K562 (cell line): Measurements from ENCODE around the gene C19orf67. TPM values are rescaled to one million over a fixed set of nuclear protein-coding genes. Genes with fewer than 3 reads are reported as not detected.

Experiments
- ATAC-seq: fragments of 200-7000 bp; cut with Tn5 transposase; 3 replicates; pipeline ENCODE4 v1.9.1; 2020; ENCODE audit warnings: moderate library complexity
- BruUV-seq: library from RNA; stranded (reverse); fragments of 400-500 nt; replicated peaks from 2 replicates; lab custom pipeline; 2021; lab: Mats Ljungman, UMichigan
- CTCF ChIA-PET: fragments of 300-600 bp; formaldehyde crosslinking; extraction: SDS; loops from one replicate; lab custom pipeline; 2021; ENCODE audit warnings: low intra/inter-chr PET ratio; lab: Yijun Ruan, JAX
- POLR2A ChIA-PET: fragments of 300-600, 350-650 bp; sonication (Branson Sonifier 250); formaldehyde crosslinking; extraction: SDS; loops from one replicate; lab custom pipeline; 2021; ENCODE audit warnings: antibody characterized with exemption, inconsistent platforms; lab: Yijun Ruan, JAX
- DNase-seq, 4 experiments: peaks; one replicate each; pipeline versions ENCODE4 v3.0.0 to v3.0.0-alpha.2; 2011 to 2018; ENCODE audit warnings: low spot score in 3 of 4, mixed read lengths in 3 of 4; ENCODE audit errors: extremely low read depth in 1 of 4
- FAIRE-seq: peaks from 2 replicates; lab custom pipeline; 2011; peaks lifted over from hg19 to GRCh38; lab: Jason Lieb, UNC
- H2AFZ ChIP-seq: 2 replicates; pipeline ENCODE4 v1.6.0; 2011; ENCODE audit warnings: low read depth, low read length, control low read depth, inconsistent platforms
- H3K27ac ChIP-seq: fragments of 200-600 bp; 3 replicates; pipeline ENCODE4 v1.8.0; 2011; ENCODE audit warnings: low read depth, mild to moderate bottlenecking, control low read depth, inconsistent platforms, low read length, moderate library complexity, mixed read lengths; ENCODE audit errors: extremely low read depth
- H3K27me3 ChIP-seq, 2 experiments: fragments of 300-600 bp in 1 of 2; 2 replicates in 1 of 2; 3 replicates in 1 of 2; pipeline versions ENCODE4 v1.6.0 to v1.8.0; 2011; ENCODE audit warnings: inconsistent platforms in 2 of 2, low read length in 2 of 2, mild to moderate bottlenecking in 1 of 2, mixed read lengths in 1 of 2, moderate library complexity in 1 of 2; ENCODE audit not compliant: control insufficient read depth in 2 of 2, insufficient read depth in 2 of 2
- H3K36me3 ChIP-seq: fragments of 300-600 bp; 3 replicates; pipeline ENCODE4 v1.8.0; 2011; ENCODE audit warnings: mild to moderate bottlenecking, low read length, inconsistent platforms; ENCODE audit not compliant: control insufficient read depth, insufficient read depth
- H3K4me1 ChIP-seq, 2 experiments: fragments of 200-600 bp in 1 of 2; replicated peaks in 1 of 2; 2 replicates in 1 of 2; 3 replicates in 1 of 2; pipeline versions ENCODE4 v1.5.1 to v1.8.0; 2011; ENCODE audit warnings: inconsistent platforms in 2 of 2, low read length in 2 of 2, mild to moderate bottlenecking in 1 of 2, mixed read lengths in 1 of 2, moderate library complexity in 1 of 2; ENCODE audit not compliant: control insufficient read depth in 2 of 2, insufficient read depth in 2 of 2
- H3K4me2 ChIP-seq: 2 replicates; pipeline ENCODE4 v1.6.1; 2011; ENCODE audit warnings: low read length, control low read depth, inconsistent platforms, mixed read lengths; ENCODE audit not compliant: insufficient read depth
- H3K4me3 ChIP-seq: fragments of 200-600 bp; sonication (generic), shearing (Covaris generic); 2 replicates; pipeline ENCODE4 v1.5.1; 2016; ENCODE audit warnings: control low read depth, inconsistent platforms
- H3K79me2 ChIP-seq: fragments of 200-600 bp; 3 replicates; pipeline ENCODE4 v1.8.0; 2011; ENCODE audit warnings: low read length, inconsistent platforms; ENCODE audit not compliant: control insufficient read depth, insufficient read depth
- H3K9ac ChIP-seq, 2 experiments: 2 replicates each; pipeline versions ENCODE4 v1.6.0 to v1.6.1; 2011; ENCODE audit warnings: low read depth in 2 of 2, low read length in 2 of 2, control low read depth in 1 of 2, inconsistent platforms in 1 of 2, mild to moderate bottlenecking in 1 of 2, mixed read lengths in 1 of 2; ENCODE audit not compliant: insufficient read depth in 1 of 2
- H3K9me1 ChIP-seq: one replicate; pipeline ENCODE4 v1.6.0; 2011; ENCODE audit warnings: inconsistent platforms, mild to moderate bottlenecking, low read length, moderate library complexity; ENCODE audit not compliant: control insufficient read depth, insufficient read depth
- H3K9me3 ChIP-seq: replicated peaks from 2 replicates; pipeline ENCODE4 v1.5.1; 2011; ENCODE audit warnings: low read depth, low read length, inconsistent platforms; ENCODE audit not compliant: control insufficient read depth, insufficient read depth
- H4K20me1 ChIP-seq: replicated peaks from 2 replicates; pipeline ENCODE4 v1.6.1; 2011; ENCODE audit warnings: low read length, inconsistent platforms, mixed read lengths; ENCODE audit not compliant: control insufficient read depth, insufficient read depth
- ADNP ChIP-seq: fragments of 200-800 bp; sonication (Bioruptor generic); IDR thresholded peaks from 2 replicates; pipeline ENCODE4 v1.6.1; 2016; ENCODE audit warnings: missing genetic modification characterization, missing compliant biosample characterization
- BCOR ChIP-seq: fragments of 450-650 bp; IDR thresholded peaks from 2 replicates; pipeline ENCODE4 v1.6.1; 2016
- CBX3 ChIP-seq, 2 experiments: IDR thresholded peaks; 1 replicate in 1 of 2; 2 replicates in 1 of 2; pipeline ENCODE4 v1.6.1; 2012; ENCODE audit warnings: inconsistent platforms in 2 of 2, low read length in 2 of 2, borderline replicate concordance in 1 of 2, control low read depth in 1 of 2
- CBX5 ChIP-seq: IDR thresholded peaks from 2 replicates; pipeline ENCODE4 v1.6.1; 2014; ENCODE audit warnings: low read depth, borderline replicate concordance
- CREB3L1 ChIP-seq: fragments of 450-650 bp; IDR thresholded peaks from 2 replicates; pipeline ENCODE4 v1.6.1; 2014; ENCODE audit warnings: low read depth, mild to moderate bottlenecking, moderate library complexity, borderline replicate concordance
- KDM1A ChIP-seq, 2 experiments: fragments of 450-650 bp; IDR thresholded peaks; 2 replicates each; pipeline ENCODE4 v1.6.1; 2016; ENCODE audit warnings: mild to moderate bottlenecking in 2 of 2
- MTF1 ChIP-seq: fragments of 250-450 bp; sonication (Bioruptor Pico); IDR thresholded peaks from 2 replicates; pipeline ENCODE4 v1.9.0; 2021; ENCODE audit warnings: moderate library complexity, mild to moderate bottlenecking, inconsistent platforms, borderline replicate concordance
- NCOA4 ChIP-seq: fragments of 450-650 bp; IDR thresholded peaks from 2 replicates; pipeline ENCODE4 v1.6.1; 2018; ENCODE audit warnings: mild to moderate bottlenecking; ENCODE audit not compliant: partially characterized antibody
- RBM25 ChIP-seq: fragments of 200-400 bp; formaldehyde crosslinking; IDR thresholded peaks from 2 replicates; pipeline ENCODE4 v1.6.1; 2018; ENCODE audit warnings: low read length, low read depth, moderate library complexity; ENCODE audit not compliant: severe bottlenecking
- RCOR1 ChIP-seq, 2 experiments: IDR thresholded peaks; 2 replicates each; pipeline ENCODE4 v1.6.1; 2012; ENCODE audit warnings: low read depth in 2 of 2, low read length in 2 of 2, borderline replicate concordance in 1 of 2, improper control_type of control experiment in 1 of 2
- STAT5B ChIP-seq: fragments of 250-450 bp; sonication (Bioruptor Pico); IDR thresholded peaks from 2 replicates; pipeline ENCODE4 v1.8.0; 2021; ENCODE audit warnings: mild to moderate bottlenecking, inconsistent platforms
- SUPT5H ChIP-seq: fragments of 450-650 bp; IDR thresholded peaks from 2 replicates; pipeline ENCODE4 v1.6.1; 2016
- TCF7 ChIP-seq: sonication (generic); IDR thresholded peaks from 2 replicates; pipeline ENCODE4 v1.6.1; 2016; ENCODE audit warnings: antibody characterized with exemption, borderline replicate concordance
- TRIM24 ChIP-seq, 2 experiments: fragments of 450-650 bp; IDR thresholded peaks; 2 replicates each; pipeline ENCODE4 v1.6.1; 2016
- TRIM28 ChIP-seq: fragments of 450-650 bp; IDR thresholded peaks from 2 replicates; pipeline ENCODE4 v1.6.1; 2017
- ZNF224 ChIP-seq: sonication (generic); formaldehyde crosslinking; IDR thresholded peaks from 2 replicates; pipeline ENCODE4 v1.8.0; 2022; ENCODE audit warnings: mild to moderate bottlenecking, missing genetic modification reagents
- ZNF280A ChIP-seq: fragments of 450-650 bp; IDR thresholded peaks from 2 replicates; pipeline ENCODE4 v1.6.1; 2018; ENCODE audit warnings: mild to moderate bottlenecking, low read depth; ENCODE audit not compliant: partially characterized antibody
- ZNF354B ChIP-seq: fragments of 250-450 bp; sonication (Bioruptor Pico); IDR thresholded peaks from 2 replicates; pipeline ENCODE4 v1.4.0; 2020
- ZNF507 ChIP-seq: conservative IDR thresholded peaks from 2 replicates; pipeline ENCODE4 v1.6.1; 2017; ENCODE audit warnings: missing genetic modification characterization, missing compliant biosample characterization
- WGBS: fragments of 100-300 bp; shearing (Covaris generic); methylation state at CpG from one replicate; pipeline ENCODE4 v1.1.6; 2016; ENCODE audit warnings: low coverage, mixed read lengths; ENCODE audit not compliant: insufficient coverage; ENCODE audit errors: missing lambda C conversion rate; 5-methylcytosine and 5-hydroxymethylcytosine counted together
- in situ Hi-C: fragments of 300-500 bp; cut with MboI; formaldehyde crosslinking; loops from 4 replicates; pipeline ENCODE4 v1.15.0; 2018; ENCODE audit warnings: inconsistent platforms, mixed read lengths
- intact Hi-C: fragments of 100-400 bp; cut with micrococcal nuclease; formaldehyde crosslinking; loops from 2 replicates; pipeline ENCODE4 v1.14.2; 2022
- polyA plus RNA-seq, 8 experiments: library from polyadenylated mRNA; depleted of rRNA in 4 of 8; stranded (reverse) in 5 of 8; unstranded in 3 of 8; fragments of >200 nt; fragmentation: Nextera tagmentation in 2 of 8; fragmentation: Illumina TruSeq in 1 of 8; extraction: Ambion mirVana in 2 of 8; extraction: Trizol in 1 of 8; gene quantifications; 2 replicates each; pipeline versions ENCODE4 v1.2.1 to v1.2.3, GENCODE V29; 2011 to 2014; ENCODE audit warnings: inconsistent platforms in 1 of 8, missing spikeins in 1 of 8
- total RNA-seq, 7 experiments: library from RNA; depleted of rRNA in 6 of 7; stranded (reverse); fragments of >200 nt in 6 of 7; fragmentation: Illumina TruSeq in 2 of 7; extraction: Trizol in 2 of 7; gene quantifications; 2 replicates each; pipeline versions ENCODE4 v1.2.1 to v1.2.3, GENCODE V29; 2011 to 2021; ENCODE audit warnings: low replicate concordance in 1 of 7

The C19orf67 gene
- total and polyA plus RNA-seq, 9 of the 15 experiments (the other 6 are each of a cell fraction or from before 2014, with no cell fraction given): 0.29 to 1.8 (median 0.51) TPM; not detected in 3

GRCh38 chr19:14094854-14095253 is 9.3 kb upstream of the C19orf67 start (continued):
- no peak for TF ChIP-seq NCOA4

GRCh38 chr19:14093117-14093823 is 7.7 kb upstream of the C19orf67 start:
- 98% methylated on average over 9 of the region's 9 CpGs for WGBS
- no peaks in the 10 kb centered on the region for H4K20me1 ChIP-seq
- intact Hi-C loops: no loop called here
- H3K9me1 ChIP-seq: no peaks in the 10 kb centered on the region
- POLR2A ChIA-PET: interaction anchor here (0.7 to 1.5 kb wide), 2 partner anchors 44 to 58 kb away, joined by 5 read pairs; no protein-coding TSS in a partner anchor
- no peak overlapping the region for H3K9ac ChIP-seq
- CTCF ChIA-PET: no interaction called here
- FAIRE-seq (peak; percentile 54), ATAC-seq (no peak), DNase-seq (no peak)
- no peak overlapping the region for H3K4me2 ChIP-seq
- peaks cover 10% of the 10 kb centered on the region for H3K9me3 ChIP-seq
- in situ Hi-C loops: no loop called here
- no peaks in the 10 kb centered on the region for H3K27me3 ChIP-seq
- BruUV-seq: no TSS peak
- H3K79me2 ChIP-seq: peaks cover 11% of the 10 kb centered on the region
- H3K36me3 ChIP-seq: peaks cover 15% of the 10 kb centered on the region; the same call in 2 of the 3 replicates
- peaks cover 5 to 36% of the 10 kb centered on the region in 2 experiments; a peak in 3 of 5 replicates for H3K4me1 ChIP-seq
- no peak overlapping the region for H2AFZ ChIP-seq
- no peak overlapping the region for H3K27ac ChIP-seq
- TF ChIP-seq ADNP (tag) (peak; percentile 82), STAT5B (CRISPR knock-in tag) (no peak), ZNF280A (peak; percentile 27), TRIM28 (peak; percentile 92), BCOR (peak; percentile 79), CBX3 (IDR thresholded peaks at IDR 0.05; ENCODE audit: borderline replicate concordance in 1 of 2, low read length in 2 of 2) (peak in 1 of 2 experiments; percentile 98; a peak in 2 of 3 replicates), CBX5 (peak; percentile 86), ZNF354B (peak; percentile 100), RBM25 (peak; percentile 92), KDM1A (IDR thresholded peaks at IDR 0.05) (peak; percentile 37 to 60; a peak in 3 of 4 replicates), RCOR1 (IDR thresholded peaks at IDR 0.05; ENCODE audit: borderline replicate concordance in 1 of 2, low read depth in 2 of 2, low read length in 2 of 2) (peak in 1 of 2 experiments; percentile 78; a peak in 3 of 4 replicates), MTF1 (CRISPR knock-in tag) (no peak), ZNF507 (tag) (peak; percentile 100), TCF7 (no peak), CREB3L1 (0 out of 2 replicates have a peak, but pooled peaks have one; percentile 29), TRIM24 (IDR thresholded peaks at IDR 0.05) (peak in 1 of 2 experiments; percentile 61; a peak in 2 of 4 replicates), ZNF224 (CRISPR knock-in tag) (no peak), SUPT5H (0 out of 2 replicates have a peak, but pooled peaks have one; percentile 18)
- no peak overlapping the region for H3K4me3 ChIP-seq
